K562 (cell line): ENCODE results near the gene SGMS1. TPM values are rescaled to one million over a fixed set of nuclear protein-coding genes. Genes with fewer than 3 reads are reported as not detected.

Experiments
- ATF7 ChIP-seq: fragments of 450-650 bp; IDR thresholded peaks from 2 replicates; pipeline ENCODE4 v1.7.1; 2014; ENCODE audit warnings: mild to moderate bottlenecking, moderate library complexity
- C11orf30 ChIP-seq: fragments of 450-650 bp; IDR thresholded peaks from 2 replicates; pipeline ENCODE4 v1.6.1; 2016; ENCODE audit warnings: low read depth, mild to moderate bottlenecking
- FOXJ2 ChIP-seq: fragments of 200-800 bp; sonication (Bioruptor generic); IDR thresholded peaks from 2 replicates; pipeline ENCODE4 v1.6.1; 2016; ENCODE audit warnings: missing genetic modification characterization, missing compliant biosample characterization
- HNRNPLL ChIP-seq: fragments of 200-400 bp; formaldehyde crosslinking; IDR thresholded peaks from 2 replicates; pipeline ENCODE4 v1.6.1; 2017; ENCODE audit warnings: low read length, low read depth, mild to moderate bottlenecking; ENCODE audit not compliant: poor library complexity, severe bottlenecking
- MAX ChIP-seq: sonication (generic); formaldehyde crosslinking; IDR thresholded peaks from 2 replicates; pipeline ENCODE4 v1.9.0; 2022; ENCODE audit warnings: mild to moderate bottlenecking, missing genetic modification reagents
- NFE2L1 ChIP-seq: fragments of 450-650 bp; IDR thresholded peaks from 2 replicates; pipeline ENCODE4 v1.6.1; 2016; ENCODE audit warnings: missing genetic modification characterization, low read depth, mild to moderate bottlenecking, missing compliant biosample characterization, moderate library complexity, borderline replicate concordance
- NFRKB ChIP-seq: fragments of 450-650 bp; IDR thresholded peaks from 2 replicates; pipeline ENCODE4 v1.6.1; 2016; ENCODE audit warnings: low read depth
- POLR3G ChIP-seq: IDR thresholded peaks from 2 replicates; pipeline ENCODE4 v1.6.1; 2011; ENCODE audit not compliant: insufficient read length, insufficient replicate concordance; ENCODE audit errors: extremely low read depth
- REST ChIP-seq, 2 experiments: fragments of 450-650 bp; formaldehyde crosslinking in 1 of 2; IDR thresholded peaks; 2 replicates each; pipeline versions ENCODE4 v1.4.0 to v1.6.1; 2014 to 2020; ENCODE audit warnings: mild to moderate bottlenecking in 2 of 2, borderline replicate concordance in 1 of 2, low read depth in 1 of 2
- RNF2 ChIP-seq: sonication (generic); IDR thresholded peaks from 2 replicates; pipeline ENCODE4 v1.6.1; 2016
- TBP ChIP-seq: optimal IDR thresholded peaks from 2 replicates; pipeline ENCODE3; 2011; ENCODE audit warnings: low read depth, low read length, improper control_type of control experiment
- TCF7L2 ChIP-seq: fragments of 150-350 bp; IDR thresholded peaks from 2 replicates; pipeline ENCODE4 v1.6.1; 2016; ENCODE audit warnings: low read depth, mild to moderate bottlenecking, low read length, moderate library complexity
- ZNF143 ChIP-seq: sonication (generic); formaldehyde crosslinking; IDR thresholded peaks from 2 replicates; pipeline ENCODE4 v1.9.0; 2022; ENCODE audit warnings: mild to moderate bottlenecking, missing genetic modification reagents
- ZNF232 ChIP-seq: sonication (generic); formaldehyde crosslinking; IDR thresholded peaks from 2 replicates; pipeline ENCODE4 v1.8.0; 2022; ENCODE audit warnings: mild to moderate bottlenecking, missing genetic modification reagents
- ZNF324 ChIP-seq: fragments of 250-450 bp; sonication (Bioruptor Pico); IDR thresholded peaks from 2 replicates; pipeline ENCODE4 v1.4.0; 2020; ENCODE audit warnings: mild to moderate bottlenecking
- polyA plus RNA-seq, 8 experiments: library from polyadenylated mRNA; depleted of rRNA in 4 of 8; stranded (reverse) in 5 of 8; unstranded in 3 of 8; fragments of >200 nt; fragmentation: Nextera tagmentation in 2 of 8; fragmentation: Illumina TruSeq in 1 of 8; extraction: Ambion mirVana in 2 of 8; extraction: Trizol in 1 of 8; gene quantifications; 2 replicates each; pipeline versions ENCODE4 v1.2.1 to v1.2.3, GENCODE V29; 2011 to 2014; ENCODE audit warnings: inconsistent platforms in 1 of 8, missing spikeins in 1 of 8
- total RNA-seq, 7 experiments: library from RNA; depleted of rRNA in 6 of 7; stranded (reverse); fragments of >200 nt in 6 of 7; fragmentation: Illumina TruSeq in 2 of 7; extraction: Trizol in 2 of 7; gene quantifications; 2 replicates each; pipeline versions ENCODE4 v1.2.1 to v1.2.3, GENCODE V29; 2011 to 2021; ENCODE audit warnings: low replicate concordance in 1 of 7
- TF ChIP-seq, protein P1 (sequence below), 2 experiments: IDR thresholded peaks; 2 replicates each; pipeline ENCODE4 v1.6.1; 2012; ENCODE audit warnings: improper control_type of control experiment in 2 of 2, low read depth in 2 of 2, low read length in 2 of 2, borderline replicate concordance in 1 of 2
- TF ChIP-seq, protein P2 (sequence below): fragments of 250-450 bp; sonication (Bioruptor Pico); IDR thresholded peaks from 2 replicates; pipeline ENCODE4 v1.5.0; 2021

The SGMS1 gene
- total and polyA plus RNA-seq, 9 of the 15 experiments (the other 6 are each of a cell fraction or from before 2014, with no cell fraction given): 22.6 to 232 (median 82.2) TPM

- TF ChIP-seq, protein P1, sequence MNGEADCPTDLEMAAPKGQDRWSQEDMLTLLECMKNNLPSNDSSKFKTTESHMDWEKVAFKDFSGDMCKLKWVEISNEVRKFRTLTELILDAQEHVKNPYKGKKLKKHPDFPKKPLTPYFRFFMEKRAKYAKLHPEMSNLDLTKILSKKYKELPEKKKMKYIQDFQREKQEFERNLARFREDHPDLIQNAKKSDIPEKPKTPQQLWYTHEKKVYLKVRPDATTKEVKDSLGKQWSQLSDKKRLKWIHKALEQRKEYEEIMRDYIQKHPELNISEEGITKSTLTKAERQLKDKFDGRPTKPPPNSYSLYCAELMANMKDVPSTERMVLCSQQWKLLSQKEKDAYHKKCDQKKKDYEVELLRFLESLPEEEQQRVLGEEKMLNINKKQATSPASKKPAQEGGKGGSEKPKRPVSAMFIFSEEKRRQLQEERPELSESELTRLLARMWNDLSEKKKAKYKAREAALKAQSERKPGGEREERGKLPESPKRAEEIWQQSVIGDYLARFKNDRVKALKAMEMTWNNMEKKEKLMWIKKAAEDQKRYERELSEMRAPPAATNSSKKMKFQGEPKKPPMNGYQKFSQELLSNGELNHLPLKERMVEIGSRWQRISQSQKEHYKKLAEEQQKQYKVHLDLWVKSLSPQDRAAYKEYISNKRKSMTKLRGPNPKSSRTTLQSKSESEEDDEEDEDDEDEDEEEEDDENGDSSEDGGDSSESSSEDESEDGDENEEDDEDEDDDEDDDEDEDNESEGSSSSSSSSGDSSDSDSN (IDR thresholded peaks at IDR 0.05; ENCODE audit: borderline replicate concordance in 1 of 2, low read depth in 2 of 2, low read length in 2 of 2): no peak
- TF ChIP-seq TBP (no peak), NFE2L1 (tag) (no peak), ZNF143 (CRISPR knock-in tag) (no peak), REST (IDR thresholded peaks at IDR 0.05; ENCODE audit: borderline replicate concordance) (no peak; the same call in 1 of the 2 replicates), REST (CRISPR knock-in tag; IDR thresholded peaks at IDR 0.05; ENCODE audit: low read depth) (no peak), POLR3G (no peak), ATF7 (no peak), HNRNPLL (no peak), C11orf30 (peak; percentile 65), NFRKB (no peak), ZNF324 (CRISPR knock-in tag) (no peak), MAX (CRISPR knock-in tag) (no peak), FOXJ2 (tag) (peak; percentile 93; the same call in 1 of the 2 replicates), ZNF232 (CRISPR knock-in tag) (no peak), TCF7L2 (no peak), RNF2 (no peak)
- TF ChIP-seq, protein P2, sequence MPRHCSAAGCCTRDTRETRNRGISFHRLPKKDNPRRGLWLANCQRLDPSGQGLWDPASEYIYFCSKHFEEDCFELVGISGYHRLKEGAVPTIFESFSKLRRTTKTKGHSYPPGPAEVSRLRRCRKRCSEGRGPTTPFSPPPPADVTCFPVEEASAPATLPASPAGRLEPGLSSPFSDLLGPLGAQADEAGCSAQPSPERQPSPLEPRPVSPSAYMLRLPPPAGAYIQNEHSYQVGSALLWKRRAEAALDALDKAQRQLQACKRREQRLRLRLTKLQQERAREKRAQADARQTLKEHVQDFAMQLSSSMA (CRISPR knock-in tag): no peak
These were observed 44.1 kb downstream of the SGMS1 start (continued) for GRCh38 chr10:50579491-50580261.
